Mesodermal cell (in vitro differentiated cells): Measurements from ENCODE around the gene LRRIQ4.

Experiments used
- H3K27ac ChIP-seq: 2 replicates; pipeline ENCODE4 v1.7.0; 2013; ENCODE audit warnings: mild to moderate bottlenecking, low read depth, low read length, moderate library complexity; ENCODE audit not compliant: severe bottlenecking
- H3K36me3 ChIP-seq: 2 replicates; pipeline ENCODE4 v1.7.1; 2013; ENCODE audit warnings: mild to moderate bottlenecking, low read length, moderate library complexity; ENCODE audit not compliant: control insufficient read depth, insufficient read depth
- H3K4me1 ChIP-seq: one replicate; pipeline ENCODE4 v1.7.1; 2013; ENCODE audit warnings: mild to moderate bottlenecking, low read length; ENCODE audit not compliant: insufficient read depth, control insufficient read depth, poor library complexity, severe bottlenecking
- H3K4me3 ChIP-seq: 2 replicates; pipeline ENCODE4 v1.7.0; 2013; ENCODE audit warnings: low read length, control low read depth, mild to moderate bottlenecking; ENCODE audit not compliant: insufficient read depth, poor library complexity, severe bottlenecking; ENCODE audit errors: extremely low read depth
- H3K9me3 ChIP-seq: 2 replicates; pipeline ENCODE4 v1.7.1; 2013; ENCODE audit warnings: mild to moderate bottlenecking, low read length, moderate library complexity; ENCODE audit not compliant: control insufficient read depth
- WGBS, 2 experiments: methylation state at CpG; one replicate each; pipeline ENCODE4 v1.1.5; 2013; ENCODE audit warnings: missing lambda C conversion rate in 2 of 2; ENCODE audit not compliant: insufficient coverage in 2 of 2; 5-methylcytosine and 5-hydroxymethylcytosine counted together

LRRIQ4 gene

GRCh38 chr3:169835533-169835932 lies 22.9 kb downstream of the LRRIQ4 start:
- Histone ChIP-seq H3K9me3 (no peaks in the 10 kb centered on the region), H3K4me3 (no peak overlapping the region), H3K4me1 (no peaks in the 10 kb centered on the region), H3K27ac (no peak overlapping the region), H3K36me3 (no peaks in the 10 kb centered on the region)
- WGBS, 2 experiments = 88 to 95% methylated on average over 1 of the region's 1 CpG

DNA sequence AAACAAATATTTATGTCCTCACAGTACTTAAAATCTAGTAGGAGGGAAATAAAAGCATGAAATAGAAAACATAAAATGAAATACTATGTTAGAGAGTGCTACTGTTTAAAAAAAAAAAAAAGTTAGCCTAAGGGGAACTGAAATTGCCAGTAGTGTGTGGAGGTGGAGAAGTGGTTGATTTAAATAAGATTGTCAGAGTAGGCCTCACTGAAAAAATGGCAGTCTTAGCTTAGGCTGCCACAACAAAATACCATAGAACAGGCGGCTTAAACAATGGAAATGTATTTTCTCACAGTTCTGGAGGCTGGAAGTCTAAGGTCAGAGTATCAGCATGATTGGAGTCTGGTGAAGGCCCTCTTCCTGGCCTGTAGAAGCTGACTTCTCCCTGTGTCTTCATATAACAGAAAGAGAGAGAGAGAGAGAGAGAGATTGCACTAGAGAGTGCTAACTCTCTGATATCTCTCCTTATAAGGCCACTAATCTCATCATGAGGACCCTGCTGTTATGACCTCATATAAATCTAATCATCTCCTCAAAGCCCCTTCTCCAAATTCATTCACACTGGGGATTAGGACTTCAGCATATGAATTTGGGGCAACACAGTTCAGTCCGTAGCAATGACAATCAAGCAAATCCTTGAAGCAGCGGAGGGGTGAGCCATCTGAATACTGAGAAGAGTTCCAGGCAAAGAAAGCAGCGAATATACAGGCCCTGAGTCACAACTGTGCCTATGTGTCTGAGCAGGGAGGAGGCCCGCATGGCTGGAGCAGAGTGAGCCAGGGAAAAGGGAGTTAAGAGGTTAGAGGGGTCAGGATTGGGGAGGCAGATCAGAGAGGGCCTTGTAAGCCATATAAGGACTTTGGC lies 23.6 kb downstream of the LRRIQ4 start:
- H3K4me3 ChIP-seq = no peak overlapping the region
- H3K36me3 ChIP-seq = no peaks in the 10 kb centered on the region
- no peaks in the 10 kb centered on the region for H3K4me1 ChIP-seq
- WGBS, 2 experiments = 77% methylated on average over 4 of the region's 5 CpGs
- peak overlapping the region; percentile 64 for H3K27ac ChIP-seq
- H3K9me3 ChIP-seq = no peaks in the 10 kb centered on the region

GRCh38 chr3:169836942-169837275 lies 24.2 kb downstream of the LRRIQ4 start:
- no peaks in the 10 kb centered on the region for H3K4me1 ChIP-seq
- no peaks in the 10 kb centered on the region for H3K9me3 ChIP-seq
- peak overlapping the region; percentile 64 for H3K27ac ChIP-seq
- no peaks in the 10 kb centered on the region for H3K36me3 ChIP-seq
- no peak overlapping the region for H3K4me3 ChIP-seq
- 100% methylated on average over 2 of the region's 3 CpGs; no CpG with 5 or more reads in 1 of the 2 experiments for WGBS, 2 experiments

- no peaks in the 10 kb centered on the region for H3K9me3 ChIP-seq
- H3K4me1 ChIP-seq = no peaks in the 10 kb centered on the region
- H3K36me3 ChIP-seq = no peaks in the 10 kb centered on the region
- no peak overlapping the region for H3K27ac ChIP-seq
- H3K4me3 ChIP-seq = no peak overlapping the region
- WGBS, 2 experiments = no CpG with 5 or more reads among the region's 1 CpG
Observed at GRCh38 chr3:169838511-169839030, 25.9 kb downstream of the LRRIQ4 start.

DNA sequence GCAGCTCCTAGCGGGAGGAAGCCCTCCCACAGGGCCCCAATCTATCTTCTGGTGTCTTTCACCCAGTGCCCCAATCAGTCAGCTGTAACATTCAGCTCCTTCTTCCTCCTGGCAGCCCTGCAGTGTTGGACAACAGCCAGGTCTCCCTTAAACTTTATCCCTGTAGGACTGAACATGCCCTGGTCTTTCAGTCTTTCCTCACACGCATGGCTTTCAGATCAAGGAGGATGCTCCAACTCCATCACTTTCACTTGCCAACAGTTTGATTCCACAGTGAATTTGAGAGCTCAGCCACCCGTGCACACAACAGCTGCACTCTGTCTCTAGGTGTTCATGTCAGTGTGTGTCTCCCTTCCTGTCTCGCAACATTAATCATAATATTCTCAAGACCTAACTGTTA lies 28.5 kb downstream of the LRRIQ4 start:
- Histone ChIP-seq H3K4me1 (no peaks in the 10 kb centered on the region), H3K36me3 (no peaks in the 10 kb centered on the region), H3K9me3 (no peaks in the 10 kb centered on the region), H3K27ac (no peak overlapping the region), H3K4me3 (no peak overlapping the region)
- WGBS, 2 experiments = 81 to 90% methylated on average over 3 of the region's 4 CpGs

DNA sequence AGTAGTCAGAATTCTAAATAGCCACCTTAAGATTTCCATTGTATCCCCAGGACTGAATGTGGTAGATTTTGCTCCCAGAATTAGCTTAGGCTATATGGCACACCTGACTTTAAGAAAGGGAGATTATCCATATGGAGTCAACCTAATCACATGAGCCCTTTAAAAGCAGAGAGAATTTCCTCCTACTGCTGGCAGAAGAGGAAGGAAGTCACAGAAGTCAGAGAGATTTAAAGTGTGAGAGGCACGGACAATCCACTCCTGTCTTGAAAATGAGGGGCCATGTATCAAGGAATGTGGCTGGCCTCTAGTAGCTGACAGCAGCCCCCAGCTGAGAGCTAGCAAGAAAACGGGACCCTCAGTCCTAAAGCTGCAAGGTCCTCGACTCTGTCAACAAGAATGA lies 30.3 kb downstream of the LRRIQ4 start:
- Histone ChIP-seq H3K27ac (no peak overlapping the region), H3K4me1 (peaks cover 7% of the 10 kb centered on the region), H3K4me3 (no peak overlapping the region), H3K9me3 (no peaks in the 10 kb centered on the region), H3K36me3 (no peaks in the 10 kb centered on the region)
- WGBS, 2 experiments = 72 to 74% methylated on average over 2 to 3 of the region's 3 CpGs

GRCh38 chr3:169846458-169847193 lies 34.0 kb downstream of the LRRIQ4 start:
- H3K36me3 ChIP-seq = no peaks in the 10 kb centered on the region
- WGBS, 2 experiments = 91 to 92% methylated on average over 5 to 8 of the region's 11 CpGs
- no peak overlapping the region for H3K4me3 ChIP-seq
- no peaks in the 10 kb centered on the region for H3K9me3 ChIP-seq
- H3K27ac ChIP-seq = peak overlapping the region; percentile 36
- H3K4me1 ChIP-seq = peaks cover 7% of the 10 kb centered on the region

- no peaks in the 10 kb centered on the region for H3K9me3 ChIP-seq
- peaks cover 7% of the 10 kb centered on the region for H3K4me1 ChIP-seq
- H3K4me3 ChIP-seq = no peak overlapping the region
- no peak overlapping the region for H3K27ac ChIP-seq
- no peaks in the 10 kb centered on the region for H3K36me3 ChIP-seq
- 83 to 90% methylated on average over 2 to 3 of the region's 4 CpGs for WGBS, 2 experiments
Observed at GRCh38 chr3:169847896-169848295, 35.2 kb downstream of the LRRIQ4 start.

- 86 to 90% methylated on average over 2 of the region's 3 CpGs for WGBS, 2 experiments
- Histone ChIP-seq H3K36me3 (no peaks in the 10 kb centered on the region), H3K27ac (no peak overlapping the region), H3K4me1 (peaks cover 7% of the 10 kb centered on the region), H3K9me3 (no peaks in the 10 kb centered on the region), H3K4me3 (no peak overlapping the region)
Observed at GRCh38 chr3:169848741-169849140, 36.1 kb downstream of the LRRIQ4 start.

DNA sequence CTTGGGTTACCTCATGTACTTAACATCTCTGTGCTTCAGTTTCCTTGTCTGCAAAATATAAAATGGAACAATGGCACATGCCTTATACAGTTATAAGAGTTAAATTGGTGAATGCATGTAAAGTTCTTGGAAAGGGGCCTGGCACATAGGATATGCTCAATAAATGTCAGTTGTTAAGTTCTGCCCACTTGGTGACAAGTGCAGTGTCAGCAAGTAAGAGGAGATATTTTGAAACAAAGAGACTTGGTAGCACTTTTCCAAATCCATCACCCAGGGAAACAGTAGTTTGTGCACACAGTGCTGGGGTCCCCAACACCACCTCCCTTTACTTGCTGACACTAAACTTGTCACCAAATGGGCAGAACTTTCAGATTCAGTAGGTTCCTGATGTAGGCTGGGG lies 37.9 kb downstream of the LRRIQ4 start:
- H3K9me3 ChIP-seq = no peaks in the 10 kb centered on the region
- H3K4me3 ChIP-seq = no peak overlapping the region
- H3K36me3 ChIP-seq = no peaks in the 10 kb centered on the region
- peaks cover 7% of the 10 kb centered on the region for H3K4me1 ChIP-seq
- no peak overlapping the region for H3K27ac ChIP-seq

- no peaks in the 10 kb centered on the region for H3K36me3 ChIP-seq
- H3K4me1 ChIP-seq = no peaks in the 10 kb centered on the region
- 100% methylated on average over 1 of the region's 3 CpGs; no CpG with 5 or more reads in 1 of the 2 experiments for WGBS, 2 experiments
- H3K4me3 ChIP-seq = no peak overlapping the region
- no peaks in the 10 kb centered on the region for H3K9me3 ChIP-seq
- no peak overlapping the region for H3K27ac ChIP-seq
Observed at GRCh38 chr3:169855514-169855913, 42.8 kb downstream of the LRRIQ4 start.
